GM12878 (cell line): ENCODE data around the gene KIRREL3.

ENCODE experiments used
- GABPA ChIP-seq: IDR thresholded peaks from 2 replicates; pipeline ENCODE4 v1.6.1; 2014; ENCODE audit warnings: antibody characterized with exemption, low read depth, mild to moderate bottlenecking, inconsistent platforms
- HDGF ChIP-seq: fragments of 450-650 bp; IDR thresholded peaks from 2 replicates; pipeline ENCODE4 v1.6.1; 2016; ENCODE audit warnings: antibody characterized with exemption
- SUZ12 ChIP-seq: fragments of 200-600 bp; sonication (generic); IDR thresholded peaks from one replicate; pipeline ENCODE4 v1.6.1; 2018; ENCODE audit warnings: antibody characterized with exemption, mild to moderate bottlenecking; ENCODE audit not compliant: unreplicated experiment

- TF ChIP-seq GABPA (no peak), SUZ12 (no peak), HDGF (no peak)
These were observed 453.9 kb downstream of the KIRREL3 start for GRCh38 chr11:126546694-126547093.
